Upper lobe of right lung (tissue), 1 donor: ENCODE measurements around the gene CPNE1. TPM values are rescaled to one million over a fixed set of nuclear protein-coding genes. Genes with fewer than 3 reads are reported as not detected.

Experiments used
- ATAC-seq: fragments of 200-7000 bp; cut with Tn5 transposase; one replicate; pipeline ENCODE4 v1.9.1; 2020; ENCODE audit warnings: mild to moderate bottlenecking, moderate library complexity
- DNase-seq: peaks from one replicate; pipeline ENCODE4 v3.0.0-alpha.2; 2020
- H3K27ac ChIP-seq: fragments of 200-600 bp; one replicate; pipeline ENCODE4 v1.8.0; 2022
- H3K27me3 ChIP-seq: fragments of 200-600 bp; one replicate; pipeline ENCODE4 v1.8.0; 2022; ENCODE audit warnings: mild to moderate bottlenecking
- H3K36me3 ChIP-seq: fragments of 200-600 bp; one replicate; pipeline ENCODE4 v1.8.0; 2022
- H3K4me1 ChIP-seq: fragments of 200-600 bp; one replicate; pipeline ENCODE4 v1.8.0; 2022
- H3K4me3 ChIP-seq: fragments of 200-600 bp; one replicate; pipeline ENCODE4 v1.8.0; 2022; ENCODE audit warnings: mild to moderate bottlenecking
- H3K9me3 ChIP-seq: fragments of 200-600 bp; one replicate; pipeline ENCODE4 v1.8.0; 2022
- CTCF ChIP-seq: fragments of 200-600 bp; IDR thresholded peaks from one replicate; pipeline ENCODE4 v1.8.0; 2022; ENCODE audit warnings: antibody characterized with exemption
- intact Hi-C: fragments of 100-400 bp; cut with DNase I; formaldehyde crosslinking; loops from one replicate; pipeline ENCODE4 v1.11.0; 2022
- total RNA-seq: library from RNA; stranded (reverse); fragmentation: NEBNext Ultra II Directional; extraction: Animal tissue kit (Norgen Biotek cat#: 25700); gene quantifications from one replicate; pipeline ENCODE4 v1.2.1, GENCODE V29; 2021
- donor health status: DM: no; HTN: yes; CAD: no; lungs with severe emphysema.

CPNE1 gene
- total RNA-seq, 1 donor from 2014 or later, result 179 TPM

- Histone ChIP-seq H3K36me3 (no peaks in the 10 kb centered on the region), H3K27ac (no peak overlapping the region), H3K4me3 (no peak overlapping the region), H3K4me1 (no peaks in the 10 kb centered on the region), H3K9me3 (no peaks in the 10 kb centered on the region), H3K27me3 (no peaks in the 10 kb centered on the region)
- ATAC-seq (no peak), DNase-seq (peak; percentile 35)
- intact Hi-C loops, result no loop called here
- no peak for TF ChIP-seq CTCF
These were observed 86.2 kb downstream of the CPNE1 start for GRCh38 chr20:35578469-35578868.

- intact Hi-C loops, result no loop called here
- ATAC-seq, result no peak
- Histone ChIP-seq H3K36me3 (no peaks in the 10 kb centered on the region), H3K27me3 (no peaks in the 10 kb centered on the region), H3K4me3 (no peak overlapping the region), H3K9me3 (no peaks in the 10 kb centered on the region), H3K4me1 (no peaks in the 10 kb centered on the region), H3K27ac (no peak overlapping the region)
- no peak for TF ChIP-seq CTCF
- DNase-seq, result peak; percentile 17
These were observed 87.9 kb downstream of the CPNE1 start for GRCh38 chr20:35576816-35577215.

Other genes starting within 250 kb of the CPNE1 start
- gene GDF5, start 226.7 kb downstream of the CPNE1 start, total RNA-seq, result 4.1 TPM
- 21.7 TPM for gene CEP250, start 209.3 kb downstream of the CPNE1 start, total RNA-seq
- gene C20orf173, start 135.2 kb downstream of the CPNE1 start, total RNA-seq, result not detected
- 179 TPM for gene ERGIC3, start 122.8 kb downstream of the CPNE1 start, total RNA-seq
- gene SPAG4, start 49.1 kb downstream of the CPNE1 start, total RNA-seq, result 2.9 TPM
- 72.5 TPM for gene RBM12, start within 50 bp of the CPNE1 start, total RNA-seq
- 19.5 TPM for gene NFS1, start 34.5 kb upstream of the CPNE1 start, total RNA-seq
- 77.9 TPM for gene ROMO1, start 34.5 kb upstream of the CPNE1 start, total RNA-seq
- 298 TPM for gene RBM39, start 77.4 kb upstream of the CPNE1 start, total RNA-seq
- gene PHF20, start 107.1 kb upstream of the CPNE1 start, total RNA-seq, result 56.5 TPM